HL-60 (cell line): ENCODE results near the gene AGAP1.

Experiments
- CTCF ChIP-seq: IDR thresholded peaks from one replicate; pipeline ENCODE4 v1.5.1; 2011; ENCODE audit warnings: low read length, control low read depth, inconsistent platforms; ENCODE audit not compliant: insufficient read depth
- GABPA ChIP-seq: IDR thresholded peaks from 2 replicates; pipeline ENCODE4 v1.6.1; 2012; ENCODE audit warnings: low read depth
- POLR2AphosphoS5 ChIP-seq: IDR thresholded peaks from 2 replicates; pipeline ENCODE4 v1.6.1; 2012; ENCODE audit warnings: low read depth
- REST ChIP-seq: IDR thresholded peaks from 2 replicates; pipeline ENCODE4 v1.6.1; 2012; ENCODE audit warnings: low read depth; ENCODE audit not compliant: insufficient replicate concordance
- SPI1 ChIP-seq: IDR thresholded peaks from 2 replicates; pipeline ENCODE4 v1.6.1; 2012; ENCODE audit warnings: low read depth, mild to moderate bottlenecking, borderline replicate concordance

- TF ChIP-seq CTCF = no peak
- no peak for TF ChIP-seq POLR2AphosphoS5
- TF ChIP-seq REST = no peak
- no peak for TF ChIP-seq GABPA
- no peak for TF ChIP-seq SPI1
These were observed 482.7 kb downstream of the AGAP1 start for GRCh38 chr2:235976516-235976915.
